Hepatocyte (in vitro differentiated cells): ENCODE data around the gene RAB3IL1. TPM values are rescaled to one million over a fixed set of nuclear protein-coding genes. Genes with fewer than 3 reads are reported as not detected.

ENCODE experiments used
- DNase-seq: peaks from one replicate; pipeline ENCODE4 v3.0.0-alpha.2; 2016; ENCODE audit warnings: low spot score
- H2AFZ ChIP-seq: fragments of 200-600 bp; sonication (generic); 2 replicates; pipeline ENCODE4 v1.6.0; 2016; ENCODE audit warnings: antibody characterized with exemption, mild to moderate bottlenecking
- H3K27ac ChIP-seq: fragments of 200-600 bp; sonication (generic); 2 replicates; pipeline ENCODE4 v1.5.1; 2016; ENCODE audit warnings: mild to moderate bottlenecking
- H3K27me3 ChIP-seq: fragments of 200-600 bp; sonication (generic); 2 replicates; pipeline ENCODE4 v1.6.1; 2016
- H3K36me3 ChIP-seq: fragments of 200-600 bp; sonication (generic); replicated peaks from 2 replicates; pipeline ENCODE4 v1.5.1; 2016; ENCODE audit warnings: low read depth; ENCODE audit not compliant: insufficient read depth
- H3K4me1 ChIP-seq: fragments of 200-600 bp; sonication (generic); 2 replicates; pipeline ENCODE4 v1.5.1; 2016; ENCODE audit warnings: mild to moderate bottlenecking, moderate library complexity; ENCODE audit not compliant: insufficient read depth
- H3K4me2 ChIP-seq: fragments of 200-600 bp; sonication (generic); 2 replicates; pipeline ENCODE4 v1.6.0; 2016
- H3K4me3 ChIP-seq: fragments of 200-600 bp; sonication (generic); 2 replicates; pipeline ENCODE4 v1.5.1; 2016; ENCODE audit warnings: mild to moderate bottlenecking
- H3K79me2 ChIP-seq: fragments of 200-600 bp; sonication (generic); 2 replicates; pipeline ENCODE4 v1.6.0; 2017; ENCODE audit warnings: mild to moderate bottlenecking
- H3K9me2 ChIP-seq: fragments of 200-600 bp; sonication (generic); replicated peaks from 2 replicates; pipeline ENCODE4 v1.6.0; 2017; ENCODE audit warnings: mild to moderate bottlenecking; ENCODE audit not compliant: insufficient read depth
- H3K9me3 ChIP-seq: fragments of 200-600 bp; sonication (generic); 2 replicates; pipeline ENCODE4 v1.5.1; 2016; ENCODE audit warnings: low read depth, mild to moderate bottlenecking
- H4K20me1 ChIP-seq: fragments of 200-600 bp; sonication (generic); 2 replicates; pipeline ENCODE4 v1.6.0; 2016; ENCODE audit warnings: mild to moderate bottlenecking; ENCODE audit not compliant: insufficient read depth, poor library complexity, severe bottlenecking
- CTCF ChIP-seq: fragments of 200-600 bp; sonication (generic); IDR thresholded peaks from 2 replicates; pipeline ENCODE4 v1.5.1; 2016; ENCODE audit warnings: antibody characterized with exemption, mild to moderate bottlenecking; ENCODE audit not compliant: poor library complexity
- EZH2 ChIP-seq: fragments of 200-600 bp; sonication (generic); IDR thresholded peaks from 2 replicates; pipeline ENCODE4 v1.6.1; 2016; ENCODE audit warnings: antibody characterized with exemption, mild to moderate bottlenecking, borderline replicate concordance
- EZH2phosphoT487 ChIP-seq: fragments of 200-600 bp; sonication (generic); IDR thresholded peaks from one replicate; pipeline ENCODE4 v1.6.1; 2018; ENCODE audit warnings: antibody characterized with exemption, mild to moderate bottlenecking, low read depth, moderate library complexity; ENCODE audit not compliant: unreplicated experiment, severe bottlenecking
- WGBS: methylation state at CpG from one replicate; pipeline ENCODE4 v1.1.6; 2016; ENCODE audit warnings: low lambda C conversion rate; ENCODE audit errors: missing lambda C conversion rate; 5-methylcytosine and 5-hydroxymethylcytosine counted together
- polyA plus RNA-seq: library from polyadenylated mRNA; unstranded; fragments of >200 nt; fragmentation: Nextera tagmentation; extraction: Ambion mirVana; gene quantifications from 2 replicates; pipeline ENCODE4 v1.2.1, GENCODE V29; 2016
- total RNA-seq: library from RNA; depleted of rRNA; stranded (reverse); fragments of >200 nt; gene quantifications from 2 replicates; pipeline ENCODE4 v1.2.3, GENCODE V29; 2014

RAB3IL1 gene
- total and polyA plus RNA-seq, 2 experiments from 2014 or later, result 10.8 to 18.6 TPM

GRCh38 chr11:61961570-61962212, 44.3 kb upstream of the RAB3IL1 start:
- H3K27ac ChIP-seq, result peak overlapping the region; percentile 98
- peak overlapping the region; percentile 4 for H3K4me2 ChIP-seq
- no peaks in the 10 kb centered on the region for H3K9me3 ChIP-seq
- H3K79me2 ChIP-seq, result peaks cover 26% of the 10 kb centered on the region
- TF ChIP-seq EZH2 (no peak), CTCF (no peak), EZH2phosphoT487 (no peak)
- peaks cover 28% of the 10 kb centered on the region for H4K20me1 ChIP-seq
- no peaks in the 10 kb centered on the region for H3K9me2 ChIP-seq
- H2AFZ ChIP-seq, result no peak overlapping the region
- H3K4me1 ChIP-seq, result peaks cover 21% of the 10 kb centered on the region
- peak; percentile 75 for DNase-seq
- WGBS, result 83% methylated on average over 8 of the region's 8 CpGs
- H3K36me3 ChIP-seq, result no peaks in the 10 kb centered on the region
- H3K27me3 ChIP-seq, result no peaks in the 10 kb centered on the region
- no peak overlapping the region for H3K4me3 ChIP-seq

- TF ChIP-seq CTCF (no peak), EZH2phosphoT487 (no peak), EZH2 (no peak)
- Histone ChIP-seq H3K27ac (peak overlapping the region; percentile 98), H3K4me1 (peaks cover 25% of the 10 kb centered on the region), H3K27me3 (no peaks in the 10 kb centered on the region), H3K4me2 (no peak overlapping the region), H3K36me3 (no peaks in the 10 kb centered on the region), H4K20me1 (peaks cover 16% of the 10 kb centered on the region), H3K9me3 (no peaks in the 10 kb centered on the region), H3K9me2 (no peaks in the 10 kb centered on the region), H2AFZ (no peak overlapping the region), H3K4me3 (no peak overlapping the region), H3K79me2 (peaks cover 15% of the 10 kb centered on the region)
- no peak for DNase-seq
- 86% methylated on average over 3 of the region's 3 CpGs for WGBS
Measured at GRCh38 chr11:61960532-61960931, 43.2 kb upstream of the RAB3IL1 start.

- Histone ChIP-seq H4K20me1 (peaks cover 8% of the 10 kb centered on the region), H3K9me3 (no peaks in the 10 kb centered on the region), H2AFZ (no peak overlapping the region), H3K4me2 (no peak overlapping the region), H3K79me2 (peaks cover 6% of the 10 kb centered on the region), H3K4me3 (no peak overlapping the region), H3K36me3 (no peaks in the 10 kb centered on the region), H3K27me3 (no peaks in the 10 kb centered on the region), H3K4me1 (peaks cover 30% of the 10 kb centered on the region), H3K9me2 (no peaks in the 10 kb centered on the region), H3K27ac (peak overlapping the region; percentile 98)
- DNase-seq, result no peak
- TF ChIP-seq CTCF, result no peak
- TF ChIP-seq EZH2, result no peak
- TF ChIP-seq EZH2phosphoT487, result no peak
- 92% methylated on average over 6 of the region's 6 CpGs for WGBS
Measured at GRCh38 chr11:61959678-61960077, 42.3 kb upstream of the RAB3IL1 start.
